Endometrium (tissue), 2 donors: ENCODE measurements around the gene PPFIA2.
"Not testable (repeated sequence)": the region's sequence is repeated elsewhere in the genome, so short reads cannot be mapped to it uniquely, and the experiment has no call there.

ENCODE experiments used
- FAIRE-seq: peaks from 2 replicates; lab custom pipeline; 2012; peaks lifted over from hg19 to GRCh38; lab: Jason Lieb, UNC
- donor health status: control.
- donor health status: control.

PPFIA2 gene

DNA sequence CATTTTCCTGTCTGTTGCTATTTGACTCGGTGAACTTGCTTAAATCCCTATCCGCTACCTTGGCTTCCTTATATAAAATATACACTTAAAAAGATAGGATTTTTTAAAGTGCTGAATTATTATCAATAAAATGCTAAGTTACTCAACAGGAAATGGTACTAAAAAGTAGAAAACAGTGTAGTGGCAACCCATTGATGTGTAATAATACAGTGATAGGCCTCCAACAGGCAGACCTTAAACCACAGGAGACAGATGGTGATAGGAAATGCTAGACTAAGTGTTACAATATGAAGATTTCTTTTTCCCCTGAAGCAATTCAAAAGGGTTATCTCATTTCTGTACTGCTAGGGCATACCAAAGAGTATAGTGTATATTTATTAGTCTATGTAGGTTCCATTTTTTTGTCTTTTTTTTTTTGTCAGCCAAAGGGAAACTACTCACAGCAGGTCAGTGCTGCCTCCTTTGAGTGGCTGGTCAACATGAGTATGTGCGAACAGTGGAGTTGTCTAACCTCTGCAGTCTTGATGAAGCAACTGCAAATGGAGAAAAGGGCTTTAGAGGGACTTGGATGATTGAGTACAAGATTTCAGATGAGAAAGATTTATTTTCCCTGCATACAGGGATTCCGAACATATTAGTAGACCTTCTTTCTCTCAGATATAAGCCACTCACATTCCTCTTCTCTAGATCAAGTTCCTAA is 497.5 kb downstream of the PPFIA2 start:
- FAIRE-seq = no peak

GRCh38 chr12:81259360-81259759 is 499.8 kb downstream of the PPFIA2 start:
- no peak for FAIRE-seq

DNA sequence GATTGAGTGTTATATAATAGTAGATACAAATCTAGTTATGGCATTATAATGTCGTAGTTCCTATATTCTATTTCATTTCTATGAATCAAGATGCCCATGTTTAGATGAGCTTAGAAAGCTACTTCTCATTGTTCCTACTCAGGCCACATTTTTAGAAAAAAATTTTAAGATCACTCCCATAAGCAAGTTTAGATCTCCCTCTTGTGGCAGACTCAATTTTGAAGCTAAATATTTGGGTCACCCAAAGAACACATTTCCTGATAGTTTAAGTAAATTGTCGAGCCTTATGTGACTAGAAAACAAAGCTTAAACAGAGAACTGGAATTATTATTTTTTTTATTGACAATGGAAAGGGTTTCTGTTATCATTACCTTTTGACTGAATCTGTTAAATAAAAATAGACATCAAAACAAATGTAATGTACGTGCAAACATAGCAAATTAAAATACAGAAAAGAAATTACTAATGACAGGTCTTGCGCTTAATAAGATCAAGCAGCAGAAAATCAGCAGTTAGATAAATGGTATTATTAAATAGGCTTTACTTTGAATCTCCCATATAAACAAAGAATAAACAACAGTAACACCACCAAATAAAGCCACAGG is 501.1 kb downstream of the PPFIA2 start:
- peak; percentile 89 for FAIRE-seq

DNA sequence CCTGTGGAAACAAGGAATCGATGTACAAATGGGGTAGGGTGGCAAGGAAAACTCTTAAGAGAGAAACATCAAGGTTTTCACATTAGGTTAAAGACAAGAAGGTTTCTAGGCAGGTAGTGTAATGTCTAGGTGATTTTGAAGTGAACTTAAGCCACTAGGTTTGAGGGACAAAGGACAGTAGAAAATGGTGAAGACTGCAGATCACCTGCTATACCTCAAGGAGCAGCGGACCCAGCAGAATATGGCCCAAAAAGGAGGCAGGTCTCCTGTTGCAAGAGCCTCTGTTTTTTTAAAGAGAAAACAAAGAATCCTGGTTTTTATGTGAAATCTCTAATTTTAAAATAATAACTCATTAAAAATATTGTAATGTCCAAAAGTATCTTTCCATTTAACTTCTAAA is 503.2 kb downstream of the PPFIA2 start:
- FAIRE-seq = no peak

DNA sequence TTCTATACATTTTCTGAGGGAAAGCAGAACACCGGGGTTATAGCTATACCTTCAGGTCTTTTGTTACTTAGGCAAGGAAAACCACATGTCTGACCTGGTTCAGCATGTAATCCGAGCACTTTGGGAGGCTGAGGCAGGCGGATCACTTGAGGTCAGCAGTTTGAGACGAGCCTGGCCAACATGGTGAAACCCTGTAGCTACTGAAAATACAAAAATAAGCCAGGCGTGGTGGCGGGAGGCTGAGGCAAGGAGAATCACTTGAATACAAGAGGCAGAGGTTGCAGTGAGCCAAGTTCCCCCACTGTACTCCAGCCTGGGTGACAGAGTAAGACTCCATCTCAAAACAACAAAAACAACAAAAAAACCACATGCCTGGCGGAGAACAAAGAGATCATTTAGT is 503.7 kb downstream of the PPFIA2 start:
- no peak for FAIRE-seq

DNA sequence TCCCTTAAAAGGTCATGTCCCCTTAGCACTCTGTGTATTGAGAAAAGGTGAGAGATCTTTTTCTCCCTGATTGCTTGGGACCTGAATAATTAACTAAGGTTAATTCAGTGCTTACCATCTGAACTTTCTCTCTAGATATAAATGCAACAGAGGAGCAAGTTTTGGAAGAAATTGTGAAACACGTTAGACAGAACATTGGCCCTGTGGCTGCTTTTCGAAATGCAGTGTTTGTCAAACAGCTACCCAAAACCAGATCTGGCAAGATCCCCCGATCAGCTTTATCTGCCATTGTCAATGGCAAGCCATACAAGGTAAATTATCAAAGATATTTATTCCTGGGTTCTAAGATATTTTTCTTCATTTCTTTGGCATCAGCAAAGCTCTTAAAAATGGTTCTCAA is 505.8 kb downstream of the PPFIA2 start:
- no peak for FAIRE-seq

- no peak for FAIRE-seq
Observed at GRCh38 chr12:81252228-81252627, 506.9 kb downstream of the PPFIA2 start.

GRCh38 chr12:81249976-81250375 is 509.2 kb downstream of the PPFIA2 start:
- no peak for FAIRE-seq

DNA sequence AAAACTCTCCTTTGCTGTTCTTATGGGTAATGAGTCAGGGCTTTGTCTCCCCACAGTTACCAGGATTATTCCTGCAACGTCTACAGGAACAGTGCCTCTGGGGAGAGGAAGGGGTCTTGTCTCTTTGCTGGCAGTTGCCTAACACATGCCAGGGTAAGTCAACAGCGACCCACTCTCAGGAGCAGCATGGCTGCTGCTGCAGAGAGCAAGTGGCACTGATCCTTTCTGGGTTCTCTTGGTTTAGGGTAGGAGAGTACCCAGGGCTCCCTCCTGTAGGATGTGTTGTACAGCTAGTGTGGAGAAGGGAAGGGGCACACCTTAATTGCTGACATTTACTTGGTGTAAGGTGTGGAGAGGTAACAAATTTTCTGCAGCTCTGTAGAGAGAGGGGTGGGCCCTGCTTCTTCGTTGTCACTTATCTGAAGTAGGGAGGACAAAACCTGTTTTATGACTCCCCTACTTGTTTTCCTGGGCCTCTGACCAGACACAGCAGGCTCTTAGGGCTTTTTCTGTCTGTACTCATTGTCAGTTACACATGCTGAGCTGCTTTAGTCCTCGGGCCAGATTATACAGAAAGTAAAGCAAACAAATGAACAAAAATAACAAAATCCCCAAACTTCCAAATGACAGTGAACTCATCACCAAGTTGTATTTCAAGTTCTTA is 513.1 kb downstream of the PPFIA2 start:
- FAIRE-seq = no peak

DNA sequence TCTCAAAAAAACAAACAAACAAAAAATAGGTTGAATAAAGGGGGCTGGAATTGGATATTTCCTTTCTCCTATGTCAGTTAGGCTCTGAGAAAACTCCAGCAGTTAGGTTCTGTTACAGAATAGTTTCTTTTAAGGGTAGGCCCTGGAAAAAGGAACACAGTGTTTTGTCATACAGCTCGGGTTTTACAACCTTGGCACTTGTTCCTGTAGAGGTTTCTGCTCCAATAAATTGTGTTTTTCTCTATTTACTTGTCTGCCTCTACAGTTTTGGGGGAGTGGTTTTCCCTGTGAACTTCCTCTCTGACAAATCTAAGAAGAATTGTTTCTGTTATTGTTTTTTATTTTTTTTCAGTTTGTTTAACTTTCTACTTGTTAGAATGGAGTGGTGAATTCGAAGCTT is 513.7 kb downstream of the PPFIA2 start:
- peak; percentile 98 for FAIRE-seq

DNA sequence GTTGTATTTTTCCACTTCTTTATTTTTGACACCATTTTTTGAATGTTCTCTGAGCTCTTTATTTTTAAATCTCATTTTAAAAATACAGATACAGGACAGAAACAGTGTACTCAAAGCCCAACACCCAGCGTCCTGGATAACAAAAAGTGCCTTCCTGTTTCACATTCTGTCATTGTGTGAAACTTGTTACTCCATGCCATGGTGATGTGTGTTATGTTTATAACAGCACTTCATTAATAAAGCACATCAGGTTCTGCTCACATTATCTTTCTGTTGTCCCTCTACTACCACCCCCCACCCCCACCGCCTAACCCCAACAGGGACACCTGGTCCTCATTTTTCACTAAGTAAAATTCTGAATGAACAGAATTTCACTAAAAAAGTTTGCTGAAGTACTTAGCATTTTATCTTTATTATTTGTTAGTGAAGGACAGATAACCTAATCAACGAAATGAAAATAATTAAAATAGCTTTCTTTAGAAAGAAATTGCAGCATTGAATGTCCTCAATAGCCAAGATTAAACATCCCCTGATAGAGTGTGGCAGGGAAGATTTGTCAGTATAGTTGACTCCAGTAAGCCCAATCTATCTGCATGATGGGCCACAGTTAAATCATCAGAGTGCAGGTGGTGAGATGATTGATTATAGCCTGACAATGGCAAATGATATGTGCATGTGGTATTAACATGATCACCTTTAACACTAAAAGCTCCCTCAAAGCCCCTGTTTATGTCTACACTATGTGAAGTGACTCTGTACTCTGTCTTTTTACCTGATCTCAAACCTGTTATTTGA is 527.4 kb downstream of the PPFIA2 start:
- no peak for FAIRE-seq

DNA sequence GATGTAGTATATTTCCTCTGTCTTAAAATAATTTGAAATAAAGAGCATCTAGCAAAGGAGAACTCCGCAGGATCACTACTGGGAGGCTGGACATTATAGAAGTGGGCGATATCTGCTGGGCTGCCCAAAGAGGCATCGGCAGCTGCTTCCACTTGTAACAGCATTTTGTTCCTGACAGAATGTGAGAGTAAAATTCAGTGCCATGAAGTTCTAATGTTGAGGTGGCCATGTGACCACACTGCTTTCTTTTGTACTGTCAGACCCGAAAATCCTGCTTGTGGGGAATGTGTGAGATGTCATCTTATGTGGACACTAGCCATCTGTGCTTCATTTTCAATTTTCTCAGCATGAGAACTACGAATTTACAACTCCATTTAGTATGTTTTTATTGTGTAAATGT is 529.4 kb downstream of the PPFIA2 start:
- FAIRE-seq = no peak

DNA sequence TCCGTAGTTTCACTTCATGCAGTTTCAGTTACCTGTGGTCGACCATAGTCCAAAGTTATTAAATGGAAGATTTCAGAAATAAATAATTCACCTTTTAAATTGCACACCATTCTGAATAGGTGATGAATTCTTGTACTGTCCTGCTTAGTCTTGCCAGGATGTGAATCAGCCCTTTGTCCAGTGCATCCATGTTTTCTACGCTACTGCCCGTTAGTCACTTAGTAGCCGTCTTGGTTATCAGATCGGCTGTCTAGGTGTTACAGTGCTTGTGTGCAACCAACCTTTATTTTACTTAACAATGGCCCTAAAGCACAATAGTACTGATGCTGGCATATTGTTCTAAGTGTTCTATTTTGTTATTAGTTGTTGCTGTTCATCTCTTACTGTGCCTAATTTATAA is 534.5 kb downstream of the PPFIA2 start:
- no peak for FAIRE-seq

DNA sequence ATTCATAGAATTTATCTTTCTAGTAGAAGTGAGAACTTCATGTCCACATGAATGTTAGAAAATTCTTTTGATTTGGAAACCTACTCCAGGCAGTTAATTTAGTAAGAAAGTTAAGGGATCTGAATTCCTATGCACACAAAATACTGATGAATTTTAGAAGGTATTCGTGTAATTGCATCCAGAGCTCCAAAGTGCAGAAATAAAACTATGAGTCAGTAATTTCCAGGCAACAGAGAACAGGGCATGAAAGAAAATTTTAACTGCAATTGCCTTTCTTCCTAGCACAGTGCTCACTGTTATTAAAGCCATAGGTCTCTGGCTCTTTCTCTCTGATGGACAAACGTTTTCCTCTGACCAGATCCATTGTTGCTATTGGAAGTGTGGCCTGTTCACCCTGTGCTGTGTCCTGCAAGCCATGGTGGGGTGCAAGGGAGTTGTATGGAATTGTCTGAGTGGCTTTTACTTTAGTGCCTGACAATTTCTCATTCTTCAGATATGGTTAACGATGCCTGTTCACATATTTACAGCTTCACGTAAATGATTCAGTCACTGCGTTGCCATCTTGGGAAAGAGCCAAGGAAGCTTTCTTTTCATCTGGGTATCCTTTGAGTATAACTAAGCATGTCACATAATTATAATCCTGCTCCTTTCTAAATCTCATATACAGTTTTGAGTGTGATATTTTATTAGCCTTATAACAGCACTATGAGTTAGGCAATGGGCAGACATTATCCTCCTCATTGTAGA is 536.1 kb downstream of the PPFIA2 start:
- FAIRE-seq = no peak

DNA sequence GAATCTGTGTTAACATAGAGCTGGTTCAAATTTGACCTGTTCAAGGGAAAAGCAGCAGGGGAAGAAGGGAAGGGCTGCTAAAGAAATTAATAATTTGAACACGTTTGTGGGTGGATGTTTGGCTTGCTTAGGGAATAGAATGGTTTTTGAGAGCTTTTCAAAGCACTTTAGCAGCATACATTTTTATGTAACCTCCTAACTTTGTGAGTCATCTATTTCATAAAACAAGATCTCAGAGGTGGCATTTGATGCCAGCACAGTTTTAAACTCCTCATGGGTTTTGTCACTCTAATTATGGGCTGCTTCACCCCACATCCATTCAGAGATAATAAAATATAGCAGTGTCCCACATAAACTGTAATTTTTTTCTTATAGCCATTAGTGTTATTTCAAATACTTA is 537.5 kb downstream of the PPFIA2 start:
- no peak for FAIRE-seq

DNA sequence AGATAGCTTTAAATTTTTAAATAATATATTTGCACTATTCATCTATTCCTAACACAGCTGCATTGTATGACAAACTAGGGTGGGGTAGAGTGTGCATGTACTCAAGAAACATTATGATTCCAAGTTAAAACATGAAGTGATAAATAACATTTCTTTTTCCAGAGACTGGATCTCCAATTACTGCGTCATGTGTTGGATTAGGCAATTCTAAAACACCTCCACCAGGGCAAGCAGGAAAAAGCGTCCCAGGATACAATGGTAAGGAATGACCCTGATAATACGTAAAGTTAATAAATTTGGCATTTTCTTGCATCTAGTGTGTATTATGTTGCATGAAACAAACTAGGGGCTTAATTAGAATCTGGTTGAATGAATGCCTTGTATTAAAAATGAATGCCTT is 542.4 kb downstream of the PPFIA2 start:
- FAIRE-seq = no peak

- FAIRE-seq = no peak
Observed at GRCh38 chr12:81212996-81213696, 546.0 kb downstream of the PPFIA2 start.

DNA sequence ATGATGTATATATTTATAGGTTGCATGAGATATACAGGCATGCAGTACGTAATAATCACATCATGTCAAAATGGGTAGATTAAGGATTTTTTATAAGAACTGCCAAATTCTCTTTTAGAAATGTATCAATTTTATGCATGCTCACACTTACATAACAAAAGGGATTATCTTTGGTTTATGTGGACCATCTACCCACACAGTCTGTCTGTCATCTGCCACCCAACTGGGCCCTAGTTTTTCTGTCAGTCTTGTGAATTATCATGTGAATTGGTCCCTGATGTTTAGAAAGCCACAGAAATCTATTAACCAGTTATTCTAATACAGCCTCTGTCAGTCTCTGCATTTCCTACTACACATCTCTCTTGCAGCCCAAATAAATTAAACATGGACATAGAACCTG is 547.8 kb downstream of the PPFIA2 start:
- no peak for FAIRE-seq

DNA sequence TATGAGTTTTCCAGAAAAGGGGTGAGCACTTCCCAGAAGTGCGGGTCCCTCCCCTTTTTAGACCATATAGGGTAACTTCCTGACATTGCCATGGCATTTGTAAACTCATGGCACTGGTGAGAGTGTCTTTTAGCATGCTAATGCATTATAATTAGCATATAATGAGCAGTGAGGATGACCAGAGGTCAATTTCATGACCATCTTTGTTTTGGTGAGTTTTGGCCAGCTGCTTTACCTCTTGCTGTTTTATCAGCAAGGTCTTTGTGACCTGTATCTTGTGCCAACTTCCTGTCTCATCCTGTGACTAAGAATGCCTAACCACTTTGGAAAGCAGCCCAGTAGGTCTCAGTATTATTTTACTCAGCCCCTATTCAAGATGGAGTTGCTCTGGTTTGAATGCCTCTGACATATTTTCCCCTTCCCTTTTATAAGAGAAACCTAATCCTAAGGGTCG is 549.4 kb downstream of the PPFIA2 start:
- FAIRE-seq = not testable (repeated sequence)

DNA sequence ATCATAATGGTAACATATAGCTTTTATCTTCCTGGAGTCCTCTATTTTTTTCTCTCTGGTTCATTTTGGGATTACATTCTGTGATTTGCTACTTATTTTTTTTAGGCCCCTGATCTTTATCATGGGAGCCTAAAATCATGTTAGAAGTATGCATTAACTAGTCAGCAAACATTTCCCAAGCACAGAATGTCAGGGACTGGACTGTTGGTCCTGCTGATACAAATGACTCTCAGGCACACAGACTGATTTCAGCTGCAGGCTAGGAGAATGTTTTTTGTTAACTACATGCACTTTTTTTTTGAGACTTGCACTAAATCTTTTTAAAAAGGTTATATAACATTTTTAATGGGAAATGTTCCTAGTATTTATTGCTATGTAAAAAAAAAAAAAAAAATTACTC is 550.1 kb downstream of the PPFIA2 start:
- FAIRE-seq = peak; percentile 83

GRCh38 chr12:81208187-81208911 is 550.8 kb downstream of the PPFIA2 start:
- no peak for FAIRE-seq
